HG02970 (cell line): Measurements from ENCODE around the gene TCF7L1.
"Not testable (repeated sequence)": the region's sequence is repeated elsewhere in the genome, so short reads cannot be mapped to it uniquely, and the experiment has no call there.

Experiments used
- ATAC-seq: cut with Tn5 transposase; IDR thresholded peaks from one replicate; pipeline ENCODE4 v1.9.1; 2021; ENCODE audit warnings: mild to moderate bottlenecking, moderate library complexity, moderate number of reproducible peaks; ENCODE audit not compliant: unreplicated experiment, low FRiP score

TCF7L1 gene, protein sequence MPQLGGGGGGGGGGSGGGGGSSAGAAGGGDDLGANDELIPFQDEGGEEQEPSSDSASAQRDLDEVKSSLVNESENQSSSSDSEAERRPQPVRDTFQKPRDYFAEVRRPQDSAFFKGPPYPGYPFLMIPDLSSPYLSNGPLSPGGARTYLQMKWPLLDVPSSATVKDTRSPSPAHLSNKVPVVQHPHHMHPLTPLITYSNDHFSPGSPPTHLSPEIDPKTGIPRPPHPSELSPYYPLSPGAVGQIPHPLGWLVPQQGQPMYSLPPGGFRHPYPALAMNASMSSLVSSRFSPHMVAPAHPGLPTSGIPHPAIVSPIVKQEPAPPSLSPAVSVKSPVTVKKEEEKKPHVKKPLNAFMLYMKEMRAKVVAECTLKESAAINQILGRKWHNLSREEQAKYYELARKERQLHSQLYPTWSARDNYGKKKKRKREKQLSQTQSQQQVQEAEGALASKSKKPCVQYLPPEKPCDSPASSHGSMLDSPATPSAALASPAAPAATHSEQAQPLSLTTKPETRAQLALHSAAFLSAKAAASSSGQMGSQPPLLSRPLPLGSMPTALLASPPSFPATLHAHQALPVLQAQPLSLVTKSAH

DNA sequence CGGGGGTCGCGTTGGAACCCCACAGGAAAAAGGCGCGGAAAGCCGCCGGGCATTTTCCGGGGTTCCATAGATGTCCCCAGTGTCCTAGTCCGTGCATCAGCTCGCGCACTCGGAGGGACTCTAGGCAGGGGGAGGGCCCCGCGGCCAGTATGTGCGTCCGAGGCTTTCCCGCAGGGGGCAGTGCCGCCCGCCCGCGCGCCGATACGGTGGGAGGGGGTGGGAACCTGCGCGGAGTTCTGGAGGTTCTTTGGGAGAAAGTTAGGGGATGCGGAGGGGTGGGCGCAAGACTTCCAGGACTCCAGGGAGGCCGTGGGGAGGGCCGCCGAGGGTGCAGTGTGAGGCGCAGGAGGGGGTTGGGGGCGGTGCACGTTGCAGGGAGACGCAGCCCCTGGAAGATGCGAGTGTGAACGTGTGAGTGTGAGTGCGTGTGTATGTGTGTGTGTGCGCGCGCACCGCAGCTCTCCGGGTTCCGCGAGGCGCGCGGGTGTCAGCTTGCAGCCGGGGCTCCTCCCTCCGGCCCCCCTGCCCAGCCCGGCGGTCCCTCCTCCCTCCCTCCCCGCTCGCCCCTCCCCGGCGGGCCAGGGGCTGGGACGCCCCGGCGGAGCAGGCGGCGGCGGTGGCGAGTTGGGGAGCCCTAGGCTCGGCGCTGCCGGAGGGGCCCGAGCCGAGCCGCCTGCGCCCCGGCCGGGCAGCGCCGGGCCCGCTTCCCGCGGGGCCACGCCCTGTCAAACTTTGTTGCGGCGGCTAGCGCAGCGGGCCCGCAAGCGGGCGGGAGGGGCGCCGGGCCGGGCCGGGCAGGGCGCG is at the start of gene TCF7L1:
Gene TCF7L1 (plus strand): TSS at position 559 of the 804 bp plus-strand sequence. CDS start 293 bp downstream, outside the sequence.
- ATAC-seq: no peak

DNA sequence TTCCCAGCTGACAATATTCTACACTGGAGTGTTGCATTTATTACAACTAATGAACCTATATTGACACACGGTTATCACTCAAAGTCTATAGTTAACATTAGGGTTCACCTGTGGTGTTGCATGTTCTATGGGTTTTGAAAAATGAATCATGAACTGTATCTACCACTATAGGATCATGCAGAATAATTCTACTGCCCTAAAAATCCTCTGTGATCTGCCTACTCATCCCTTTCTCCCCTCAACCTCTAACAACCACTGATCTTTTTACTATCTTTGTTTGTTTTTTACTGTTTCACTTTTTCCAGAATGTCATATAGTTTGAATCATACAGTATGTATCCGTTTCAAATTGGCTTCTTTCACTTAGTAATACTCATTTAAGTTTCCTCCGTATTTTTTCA is 47.6 kb upstream of the TCF7L1 start:
- ATAC-seq: no peak

DNA sequence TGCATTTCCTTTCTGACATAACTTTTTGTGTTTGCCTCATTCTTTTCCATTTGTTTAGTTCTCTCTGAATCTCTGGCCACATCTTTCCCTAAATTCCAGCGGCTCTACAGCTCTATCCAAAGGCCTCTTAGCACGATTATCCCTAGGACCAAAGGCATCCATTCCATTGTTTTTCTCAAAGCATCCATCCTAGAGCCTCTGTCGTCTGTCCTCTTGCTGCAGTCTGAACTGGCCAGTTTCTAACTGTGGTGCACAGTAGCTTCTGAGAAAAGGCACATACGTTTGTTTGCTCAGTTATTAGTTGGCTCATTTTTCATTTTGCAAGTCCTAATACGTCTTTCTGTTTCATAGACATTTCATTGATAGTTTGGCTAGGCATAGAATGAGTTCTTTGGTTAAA is 45.7 kb upstream of the TCF7L1 start:
- no peak for ATAC-seq

DNA sequence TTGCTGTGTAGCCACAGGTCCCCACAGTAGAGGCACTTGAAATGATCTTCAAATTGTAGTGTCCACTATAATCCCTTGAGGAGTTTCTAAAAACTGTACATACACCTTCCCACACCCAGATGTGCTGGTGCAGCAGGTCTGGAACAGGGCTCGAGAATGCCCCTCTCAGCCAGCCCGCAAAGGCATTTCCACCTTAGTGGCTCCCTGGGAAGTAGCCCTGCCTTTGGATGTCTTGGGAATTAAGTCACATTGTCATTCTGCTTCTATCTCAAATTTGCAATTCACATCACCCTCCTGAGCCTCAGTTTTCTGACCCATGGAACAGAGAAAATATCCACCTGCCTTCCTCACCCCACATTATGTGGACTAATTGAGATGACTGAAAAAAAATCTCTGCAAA is 44.3 kb upstream of the TCF7L1 start:
- ATAC-seq: no peak

DNA sequence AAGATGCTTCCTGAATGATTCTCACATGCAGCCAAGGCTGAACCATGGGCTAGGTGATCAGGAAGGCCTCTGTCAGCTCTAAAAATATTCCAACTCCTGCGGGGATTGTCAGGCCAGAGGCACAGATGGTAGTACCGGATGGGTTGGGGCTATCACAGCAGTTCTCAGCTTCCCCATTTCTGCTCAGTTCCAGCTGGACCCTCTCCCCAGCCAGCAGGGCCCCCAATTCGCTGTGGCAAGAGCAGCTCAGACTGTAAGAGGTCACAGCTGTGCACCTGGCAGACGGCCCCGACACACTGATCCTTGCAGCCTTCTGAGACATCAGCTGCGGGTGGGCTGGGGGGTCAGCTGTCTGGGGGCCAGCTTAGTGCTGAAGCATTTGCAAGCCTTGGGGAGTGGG is 43.6 kb upstream of the TCF7L1 start:
- ATAC-seq: no peak

DNA sequence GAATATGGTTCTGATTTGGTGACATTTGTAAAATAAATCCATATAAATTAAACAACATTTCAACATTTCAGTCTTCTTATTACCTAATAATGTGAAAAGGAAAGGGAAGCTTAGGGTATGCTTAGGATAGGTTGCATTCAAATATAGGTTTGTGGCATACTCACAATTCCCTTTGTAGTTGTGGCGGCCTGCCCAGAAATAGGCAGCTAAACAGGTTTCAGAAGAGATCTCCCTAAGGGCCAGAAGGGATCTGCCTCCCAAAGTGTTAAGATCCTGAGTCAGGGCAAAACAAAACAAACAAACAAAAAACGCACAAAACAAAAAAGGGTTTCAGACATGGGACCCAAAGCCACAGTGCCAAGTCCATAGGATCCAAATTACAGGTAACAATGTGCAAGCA is 41.4 kb upstream of the TCF7L1 start:
- no peak for ATAC-seq

DNA sequence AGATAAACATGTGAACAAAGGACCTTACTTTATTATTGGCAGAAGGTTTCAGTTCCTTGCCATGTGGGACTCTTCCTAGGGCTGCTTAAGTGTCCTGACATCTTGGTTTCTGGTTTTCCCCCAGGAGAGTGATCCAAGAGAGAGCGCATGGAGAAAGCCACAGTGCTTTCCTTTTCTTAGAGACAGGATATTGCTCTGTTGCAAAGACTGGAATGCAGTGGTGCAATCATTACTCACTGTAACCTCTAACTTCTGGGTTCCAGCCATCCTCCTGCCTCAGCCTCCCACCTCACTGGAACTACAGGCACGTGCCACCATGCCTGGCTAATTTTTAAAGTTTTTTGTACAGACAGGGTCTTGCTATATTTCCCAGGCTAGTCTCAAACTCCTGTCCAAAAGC is 38.1 kb upstream of the TCF7L1 start:
- no peak for ATAC-seq

DNA sequence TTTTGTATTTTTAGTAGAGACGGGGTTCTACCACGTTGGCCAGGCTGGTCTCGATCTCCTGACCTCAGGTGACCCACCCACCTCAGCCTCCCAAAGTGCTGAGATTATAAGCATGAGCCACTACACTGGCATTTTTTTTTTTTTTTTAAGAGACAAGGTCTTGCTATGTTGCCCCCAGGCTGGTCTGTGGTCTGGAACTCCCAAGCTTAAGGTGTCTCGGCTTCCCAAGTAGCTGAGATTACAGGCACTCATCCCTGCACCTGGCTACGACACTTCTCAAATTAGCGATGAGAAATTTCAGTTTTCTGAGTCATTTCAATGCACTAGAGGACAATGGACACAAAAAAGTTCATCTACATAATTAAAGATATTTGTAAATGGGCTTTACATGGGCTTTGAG is 36.6 kb upstream of the TCF7L1 start:
- ATAC-seq: no peak

DNA sequence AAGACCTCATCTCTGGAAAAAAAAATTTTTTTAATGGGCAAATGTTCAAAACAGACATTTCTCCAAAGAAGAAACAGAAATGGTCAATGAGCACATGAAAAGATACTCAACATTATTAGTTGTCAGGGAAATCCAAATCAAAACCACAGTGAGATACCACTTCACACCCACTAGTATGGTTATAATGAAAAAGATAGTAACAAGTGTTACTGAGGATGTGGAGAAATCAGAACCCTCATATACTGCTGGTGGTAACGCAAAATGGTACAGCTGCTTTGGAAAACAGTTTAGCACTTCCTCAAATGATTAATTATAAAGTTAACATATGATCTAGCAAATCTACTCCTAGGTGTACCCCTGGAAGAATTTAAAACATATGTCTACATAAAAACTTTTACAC is 29.0 kb upstream of the TCF7L1 start:
- no peak for ATAC-seq

DNA sequence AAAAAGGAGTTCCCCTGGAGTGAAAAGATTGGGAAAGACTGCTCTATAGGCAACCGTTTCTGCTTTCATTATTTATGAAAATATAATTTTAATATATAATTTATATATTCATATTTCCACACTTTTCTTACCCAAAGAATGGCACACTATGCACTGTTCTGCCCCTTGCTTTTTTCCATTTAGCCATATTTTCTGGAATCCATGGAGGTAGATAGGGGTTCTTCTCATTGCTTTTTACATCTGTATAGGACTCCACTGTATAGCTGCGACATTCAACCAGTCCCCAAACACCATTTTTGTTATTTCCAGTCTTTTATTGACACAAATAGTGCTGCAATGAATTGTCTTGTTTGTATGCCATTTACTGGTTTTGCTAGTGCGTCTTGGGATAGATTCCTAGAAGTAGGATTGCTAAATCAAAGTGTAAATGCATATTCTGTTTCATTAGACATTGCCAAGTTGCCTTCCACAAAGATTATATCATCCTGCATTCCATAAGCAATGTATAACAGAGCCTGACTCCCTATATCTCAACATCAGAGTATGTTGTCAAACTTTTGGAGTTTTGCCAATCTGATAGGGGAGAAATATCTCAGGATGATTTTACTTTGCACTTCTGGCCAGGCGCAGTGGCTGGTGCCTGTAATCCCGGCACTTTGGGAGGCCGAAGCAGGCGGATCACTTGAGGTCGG is 26.6 kb upstream of the TCF7L1 start:
- no peak for ATAC-seq

DNA sequence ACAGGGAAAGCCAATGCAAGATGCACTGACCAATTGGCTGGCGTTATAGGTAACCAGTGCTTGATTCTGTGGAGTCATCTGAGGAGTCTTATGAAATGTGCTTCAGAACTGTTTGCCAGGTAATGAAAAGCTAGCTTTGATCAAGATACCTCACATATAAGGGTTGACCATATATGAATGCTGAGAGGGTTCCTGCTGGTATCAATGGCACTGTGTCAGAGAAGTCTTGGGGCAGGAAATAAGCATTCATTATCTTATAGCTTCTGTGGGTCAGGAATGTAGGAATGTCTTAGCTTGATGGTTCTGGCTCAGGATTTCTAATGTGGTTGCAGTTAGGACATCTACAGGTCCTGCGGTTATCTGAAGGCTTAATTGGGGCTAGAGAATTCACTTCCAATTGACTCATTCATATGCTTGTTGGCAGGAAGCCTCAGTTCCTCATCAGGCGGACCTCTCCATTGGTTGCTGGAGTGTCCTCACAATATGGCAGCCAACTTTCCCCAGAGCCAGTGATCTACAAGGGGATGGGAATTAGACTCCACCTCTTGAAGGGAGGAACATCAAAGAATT is 22.1 kb upstream of the TCF7L1 start:
- no peak for ATAC-seq

DNA sequence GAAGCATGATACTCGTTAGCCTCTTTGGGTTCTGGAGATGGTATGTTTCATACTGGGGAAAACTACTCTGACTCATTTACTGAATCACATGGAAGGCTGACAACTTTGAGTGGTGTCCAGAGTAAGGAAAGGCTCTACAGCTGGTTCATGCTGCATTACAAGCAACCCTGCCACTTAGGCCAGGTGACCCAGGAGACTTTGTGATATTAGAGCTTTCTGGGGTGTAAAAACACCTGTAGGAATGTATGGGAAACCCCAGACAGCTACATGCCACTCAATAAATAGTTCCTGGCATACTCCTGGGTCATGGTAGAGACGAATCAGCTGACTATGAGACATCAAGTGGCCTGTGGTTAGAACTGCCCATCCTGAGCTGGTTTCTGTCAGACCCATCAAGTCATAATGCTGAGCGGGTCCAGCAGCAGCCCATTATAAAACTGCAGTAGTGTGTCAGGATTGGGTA is 21.3 kb upstream of the TCF7L1 start:
- no peak for ATAC-seq

DNA sequence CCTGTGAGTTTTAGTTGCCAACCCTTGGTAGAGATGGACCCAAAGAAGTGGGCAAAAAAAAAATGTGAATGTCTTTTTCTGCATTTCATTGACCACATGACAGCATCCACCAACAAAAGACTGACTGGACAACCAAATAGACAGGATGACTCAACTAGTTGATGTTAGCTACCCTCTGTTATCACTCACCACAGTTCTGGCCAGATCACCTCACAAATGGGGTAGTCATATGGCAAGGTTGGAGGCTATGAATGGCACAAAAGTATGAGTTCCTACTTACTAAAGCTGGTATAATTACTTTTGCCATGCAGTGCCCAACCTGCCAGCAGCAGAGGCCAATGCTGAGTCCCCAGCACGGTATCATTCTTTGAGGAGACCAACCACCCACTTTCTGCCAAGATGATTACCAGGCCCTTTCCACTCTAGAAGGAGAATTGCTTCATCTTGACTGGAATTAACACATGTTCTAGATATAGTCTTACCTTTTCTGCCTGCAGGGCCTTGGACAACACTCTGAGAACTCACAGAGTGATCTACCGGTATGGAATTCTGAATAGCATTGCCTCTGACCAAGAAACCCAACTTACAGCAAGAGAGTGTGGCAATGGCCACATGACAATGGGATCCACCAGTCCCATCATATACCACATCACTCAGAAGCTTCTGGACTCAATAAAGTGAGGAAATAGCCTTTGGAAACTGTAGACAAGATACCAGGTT is 20.1 kb upstream of the TCF7L1 start:
- ATAC-seq: no peak

DNA sequence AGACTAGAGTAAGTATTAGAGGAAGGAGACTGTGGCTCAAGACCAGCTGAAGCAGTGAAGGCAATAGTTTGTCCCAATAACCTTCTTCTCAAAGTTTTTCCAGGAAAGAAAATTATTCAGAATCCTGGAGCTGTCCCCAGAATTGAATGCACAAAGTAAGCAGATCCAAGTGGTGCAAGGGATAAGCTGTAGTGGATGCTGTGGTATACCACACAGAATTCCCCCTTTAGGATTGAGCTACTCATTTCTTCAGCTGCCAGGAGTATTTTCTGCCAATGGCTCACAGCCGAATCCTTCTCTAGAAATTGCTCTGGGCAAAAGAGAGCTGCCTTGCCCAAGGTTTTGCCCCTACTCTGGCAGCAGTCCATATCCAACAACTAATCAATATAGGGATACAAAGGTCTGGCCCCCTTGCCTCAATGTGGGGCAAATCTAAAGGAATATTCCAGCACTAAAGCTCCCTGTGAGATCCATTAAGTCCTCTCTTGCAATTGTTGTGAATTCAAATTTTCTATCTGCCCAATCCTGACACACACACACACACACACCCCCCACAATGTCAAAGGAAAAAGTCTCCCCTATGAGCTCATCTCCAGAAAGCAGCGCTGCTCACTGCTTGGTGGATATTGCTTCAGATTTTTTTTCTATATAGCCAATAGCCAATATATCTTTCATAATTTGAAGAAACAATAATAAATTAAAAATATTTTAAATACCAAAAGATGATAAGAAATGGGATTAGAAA is 18.4 kb upstream of the TCF7L1 start:
- no peak for ATAC-seq

DNA sequence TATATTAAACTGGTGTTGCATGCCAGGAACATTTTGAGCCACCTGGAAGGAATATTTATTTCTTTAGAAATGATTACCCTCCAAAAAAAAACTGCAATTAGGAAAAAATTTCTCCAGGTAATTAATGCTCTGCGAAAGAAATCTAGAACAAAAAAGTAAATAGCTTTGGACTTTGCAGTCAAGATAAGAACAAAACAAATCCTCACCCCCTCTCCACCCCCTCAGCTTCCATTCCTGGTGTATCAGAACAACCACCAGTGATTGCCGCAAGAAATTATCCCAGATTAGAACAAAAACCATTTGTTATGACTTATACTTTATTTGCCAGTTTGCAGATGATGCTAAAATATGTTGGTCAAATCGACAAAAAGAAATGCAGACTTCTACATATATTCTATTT is 17.0 kb upstream of the TCF7L1 start:
- no peak for ATAC-seq

DNA sequence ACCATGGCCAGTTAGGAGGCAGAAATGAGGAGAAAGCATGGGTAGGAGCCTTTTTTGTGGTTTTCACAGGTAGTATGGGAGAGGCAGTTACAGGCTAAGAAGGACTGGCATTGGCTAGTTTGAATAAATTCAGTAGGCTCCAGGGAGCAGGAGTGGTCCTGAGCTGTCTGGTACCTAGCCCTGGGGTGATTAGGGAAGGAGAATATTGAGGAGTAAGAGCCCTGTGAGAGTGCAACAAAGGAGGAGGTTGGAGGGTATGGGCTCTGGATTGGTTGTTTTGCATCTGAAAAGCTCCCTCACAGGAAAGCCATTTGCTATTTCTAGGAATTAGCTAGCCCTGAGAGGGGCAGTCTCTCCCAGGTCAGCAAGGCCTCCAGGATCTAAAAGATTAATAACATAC is 13.3 kb upstream of the TCF7L1 start:
- no peak for ATAC-seq

DNA sequence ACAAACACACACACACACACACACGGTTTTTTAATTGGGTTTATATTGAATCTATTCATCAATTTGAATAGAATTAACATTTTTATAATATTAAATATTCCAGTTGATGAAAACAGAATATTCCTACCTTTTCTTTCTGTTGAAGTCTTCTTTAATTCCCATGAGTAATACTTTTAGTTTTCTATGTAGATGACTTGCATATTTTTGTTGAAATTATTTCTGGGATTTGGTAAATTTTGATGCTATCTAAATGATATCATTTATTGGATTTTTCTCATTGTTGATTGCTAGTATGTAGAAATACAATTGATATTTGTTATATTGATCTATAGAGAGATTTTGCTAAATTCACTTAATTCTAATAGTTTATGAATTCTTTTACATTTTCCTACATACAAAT is 12.8 kb upstream of the TCF7L1 start:
- ATAC-seq: no peak

DNA sequence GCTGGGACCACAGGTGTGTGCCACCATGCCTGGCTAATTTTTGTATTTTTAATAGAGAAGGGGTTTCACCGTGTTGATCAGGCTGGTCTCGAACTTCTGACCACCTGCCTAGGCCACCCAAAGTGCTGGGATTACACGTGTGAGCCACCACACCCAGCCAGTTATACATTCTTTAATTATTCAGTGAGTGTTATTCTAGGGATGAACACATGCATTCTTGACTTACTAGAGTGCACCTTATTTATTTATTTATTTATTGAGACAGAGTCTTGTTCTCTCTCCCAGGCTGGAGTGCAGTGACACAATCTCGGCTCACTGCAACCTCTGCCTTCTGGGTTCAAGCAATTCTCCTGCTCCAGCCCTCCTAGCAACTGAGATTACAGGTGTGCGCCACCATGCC is 6.7 kb upstream of the TCF7L1 start:
- not testable (repeated sequence) for ATAC-seq

DNA sequence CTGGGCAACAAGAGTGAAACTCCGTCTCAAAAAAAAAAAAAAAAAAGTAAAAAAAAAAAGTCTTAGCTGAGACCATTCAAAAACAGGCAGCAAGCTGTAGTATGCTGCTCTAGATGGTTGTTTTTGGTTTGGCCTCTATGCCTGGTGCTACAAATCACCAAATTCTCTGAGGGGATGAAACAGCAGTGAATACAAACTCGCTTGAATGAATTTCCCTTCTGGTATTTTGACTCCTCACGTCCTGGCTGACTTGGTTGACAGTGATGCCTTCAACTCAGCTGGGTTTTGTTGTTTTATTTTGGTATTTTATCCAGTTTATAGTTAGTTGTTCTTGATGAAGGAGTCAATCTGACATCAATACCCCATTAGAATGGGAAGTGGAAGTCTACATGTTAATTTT is 3.3 kb upstream of the TCF7L1 start:
- no peak for ATAC-seq
